GM13977 (cell line): ENCODE results near the gene GINS2.

ENCODE experiments used
- DNase-seq: peaks from one replicate; pipeline ENCODE4 v3.0.0; 2012; ENCODE audit warnings: low spot score
- in situ Hi-C: fragments of 300-500 bp; cut with MboI; formaldehyde crosslinking; loops from one replicate; pipeline ENCODE4 v1.12.0; 2022; ENCODE audit warnings: low sequenced_read_pairs, low pct_unique_long_range_greater_than_20kb, mixed read lengths, inconsistent platforms; ENCODE audit not compliant: unreplicated experiment
- TF ChIP-seq, protein P1 (sequence below): IDR thresholded peaks from 2 replicates; pipeline ENCODE4 v1.5.1; 2012; ENCODE audit warnings: mild to moderate bottlenecking, control low read depth; ENCODE audit not compliant: insufficient read depth; ENCODE audit errors: extremely low read depth, missing control alignments

GINS2 gene

DNA sequence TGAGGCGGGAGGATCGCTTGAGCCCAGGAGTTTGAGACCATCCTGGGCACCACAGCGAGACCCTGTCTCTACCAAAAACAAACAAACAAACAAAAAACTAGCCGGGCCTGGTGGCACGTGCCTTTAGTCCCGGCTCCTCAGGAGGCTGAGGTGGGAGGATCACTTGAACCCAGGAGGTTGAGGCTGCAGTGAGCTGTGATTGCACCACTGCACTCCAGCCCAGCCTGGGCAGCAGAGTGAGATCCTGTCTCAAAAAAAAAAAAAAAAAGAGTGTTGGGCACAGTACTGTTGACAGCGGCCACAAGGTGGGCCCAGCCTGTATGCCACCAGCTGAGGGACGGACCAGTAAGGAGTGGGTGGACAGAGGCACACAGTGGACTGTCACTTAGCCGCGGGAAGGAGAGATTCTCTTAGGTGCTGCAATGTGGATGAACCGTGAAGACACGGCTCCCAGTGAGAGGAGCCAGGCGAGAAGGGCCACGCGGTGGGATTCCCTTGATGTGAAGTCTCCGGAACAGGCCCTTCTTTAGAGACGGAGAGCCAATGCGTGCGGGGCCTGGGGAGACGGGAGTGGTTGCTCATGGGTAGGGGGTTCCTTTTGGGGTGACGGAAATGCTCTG, 44.6 kb downstream of the GINS2 start:
- in situ Hi-C loops, result no loop called here
- TF ChIP-seq, protein P1, sequence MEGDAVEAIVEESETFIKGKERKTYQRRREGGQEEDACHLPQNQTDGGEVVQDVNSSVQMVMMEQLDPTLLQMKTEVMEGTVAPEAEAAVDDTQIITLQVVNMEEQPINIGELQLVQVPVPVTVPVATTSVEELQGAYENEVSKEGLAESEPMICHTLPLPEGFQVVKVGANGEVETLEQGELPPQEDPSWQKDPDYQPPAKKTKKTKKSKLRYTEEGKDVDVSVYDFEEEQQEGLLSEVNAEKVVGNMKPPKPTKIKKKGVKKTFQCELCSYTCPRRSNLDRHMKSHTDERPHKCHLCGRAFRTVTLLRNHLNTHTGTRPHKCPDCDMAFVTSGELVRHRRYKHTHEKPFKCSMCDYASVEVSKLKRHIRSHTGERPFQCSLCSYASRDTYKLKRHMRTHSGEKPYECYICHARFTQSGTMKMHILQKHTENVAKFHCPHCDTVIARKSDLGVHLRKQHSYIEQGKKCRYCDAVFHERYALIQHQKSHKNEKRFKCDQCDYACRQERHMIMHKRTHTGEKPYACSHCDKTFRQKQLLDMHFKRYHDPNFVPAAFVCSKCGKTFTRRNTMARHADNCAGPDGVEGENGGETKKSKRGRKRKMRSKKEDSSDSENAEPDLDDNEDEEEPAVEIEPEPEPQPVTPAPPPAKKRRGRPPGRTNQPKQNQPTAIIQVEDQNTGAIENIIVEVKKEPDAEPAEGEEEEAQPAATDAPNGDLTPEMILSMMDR, result no peak
- DNase-seq, result no peak

DNA sequence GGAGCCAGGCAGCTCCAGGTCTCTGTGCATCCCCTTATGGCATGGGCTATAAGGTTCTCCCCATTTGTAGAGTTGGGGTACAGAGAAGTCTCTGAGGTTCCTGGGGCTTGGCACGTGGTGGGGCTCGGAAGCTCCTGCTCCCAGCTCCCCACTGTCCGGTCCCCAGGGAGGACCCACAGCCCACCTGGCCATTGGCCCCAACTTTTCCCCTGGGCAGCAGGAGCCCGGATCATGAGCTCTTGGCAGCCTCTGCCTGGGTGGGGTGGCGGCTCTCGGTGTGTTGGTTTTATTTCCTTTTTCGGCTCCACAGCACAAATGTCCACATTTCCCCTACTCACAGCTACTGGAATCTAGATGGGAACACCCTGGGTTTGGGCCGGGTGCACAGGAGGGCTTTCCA, 45.1 kb downstream of the GINS2 start:
- DNase-seq, result no peak
- in situ Hi-C loops, result no loop called here
- TF ChIP-seq, protein P1, result no peak

DNA sequence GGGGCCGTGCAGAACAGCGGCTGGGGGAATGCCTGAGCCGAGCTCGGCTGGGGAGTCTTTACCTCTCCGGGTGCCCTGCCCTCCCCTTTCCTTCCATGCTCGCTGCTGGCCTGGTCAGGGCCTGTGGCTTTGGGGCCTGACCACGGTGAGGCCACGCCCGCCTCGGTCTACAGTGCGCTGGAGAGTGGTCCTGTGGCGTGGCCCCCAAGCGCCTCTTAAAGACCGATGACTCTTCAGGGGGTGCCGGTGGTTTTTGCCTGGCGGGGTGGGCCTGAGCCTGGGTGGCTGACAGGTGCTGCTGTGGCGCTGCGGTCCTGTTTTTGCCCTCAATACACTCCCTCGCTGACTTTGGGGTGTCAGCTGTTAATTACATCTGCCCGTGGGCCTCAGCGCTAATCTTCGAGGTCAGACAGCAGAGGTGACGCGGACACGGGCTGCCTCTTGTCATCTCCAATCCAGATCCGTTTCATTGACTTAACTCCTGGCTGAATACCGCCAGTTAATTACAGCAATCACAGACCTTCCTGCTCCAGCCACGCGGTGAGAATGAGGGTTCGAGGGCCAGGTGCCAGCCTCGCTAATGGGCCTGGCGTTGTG, 45.9 kb downstream of the GINS2 start:
- TF ChIP-seq, protein P1, result no peak
- in situ Hi-C loops, result no loop called here
- no peak for DNase-seq

DNA sequence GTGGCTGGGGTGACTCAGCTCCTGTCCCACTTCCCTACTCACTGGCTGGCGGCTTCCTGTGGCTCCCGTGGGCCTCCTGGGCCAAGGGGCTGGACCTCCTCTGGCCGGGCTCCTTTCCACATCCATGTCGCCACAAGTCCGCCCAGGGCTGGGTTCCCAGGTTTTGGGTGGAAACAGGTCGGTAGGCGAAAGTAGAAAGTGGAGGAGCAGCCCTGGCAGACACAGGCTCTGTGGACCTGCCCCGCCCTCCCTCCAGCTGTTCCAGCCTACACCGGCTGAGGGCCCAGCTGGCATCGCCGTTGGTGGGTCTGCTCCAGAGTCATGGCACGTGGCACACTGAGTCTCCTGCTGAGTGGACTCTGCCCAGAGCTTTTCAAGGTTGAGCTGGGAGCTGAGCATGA, 47.0 kb downstream of the GINS2 start:
- in situ Hi-C loops, result no loop called here
- TF ChIP-seq, protein P1, result no peak
- DNase-seq, result no peak

DNA sequence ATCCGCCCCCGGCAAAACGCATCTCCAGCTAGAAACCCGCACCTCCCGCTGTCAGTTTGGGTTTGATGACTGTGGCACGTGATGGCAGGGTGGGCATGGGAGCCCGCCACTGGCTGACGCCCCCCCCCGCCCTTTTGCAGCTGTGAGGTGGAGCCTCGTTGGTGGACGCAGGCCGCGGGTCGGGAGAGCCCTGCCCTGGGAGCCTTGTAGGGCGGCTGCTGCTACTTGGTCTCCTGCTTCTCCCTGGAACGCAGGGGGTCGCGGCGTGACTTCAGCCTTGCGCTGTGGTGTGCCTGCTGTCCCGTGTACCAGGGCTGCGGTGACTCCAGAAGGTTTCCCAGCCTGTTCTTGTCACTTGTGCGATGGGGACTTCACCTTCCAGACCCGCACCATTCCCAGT, 47.4 kb downstream of the GINS2 start:
- TF ChIP-seq, protein P1, result no peak
- in situ Hi-C loops, result no loop called here
- no peak for DNase-seq

DNA sequence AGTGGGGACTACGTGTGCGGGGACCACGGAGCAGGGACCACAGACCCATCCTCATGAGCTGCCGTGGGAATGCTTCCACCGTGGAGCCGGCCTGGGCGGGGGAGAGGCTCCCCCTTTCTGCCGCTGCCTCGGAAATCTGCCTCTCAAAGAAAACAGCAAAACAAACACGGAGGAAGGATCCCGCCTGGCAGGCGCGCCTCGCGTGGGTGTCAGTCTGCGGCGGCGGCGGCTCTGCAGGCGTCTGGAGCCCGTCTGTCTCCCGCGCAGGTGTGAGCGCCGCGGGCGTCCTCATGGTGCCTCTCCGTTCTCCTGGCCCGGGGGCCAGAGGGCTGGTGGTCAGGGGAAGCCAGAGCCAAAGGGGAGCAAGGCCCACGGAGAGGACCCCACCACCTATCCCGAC, 48.2 kb downstream of the GINS2 start:
- DNase-seq, result no peak
- TF ChIP-seq, protein P1, result no peak
- in situ Hi-C loops, result no loop called here

DNA sequence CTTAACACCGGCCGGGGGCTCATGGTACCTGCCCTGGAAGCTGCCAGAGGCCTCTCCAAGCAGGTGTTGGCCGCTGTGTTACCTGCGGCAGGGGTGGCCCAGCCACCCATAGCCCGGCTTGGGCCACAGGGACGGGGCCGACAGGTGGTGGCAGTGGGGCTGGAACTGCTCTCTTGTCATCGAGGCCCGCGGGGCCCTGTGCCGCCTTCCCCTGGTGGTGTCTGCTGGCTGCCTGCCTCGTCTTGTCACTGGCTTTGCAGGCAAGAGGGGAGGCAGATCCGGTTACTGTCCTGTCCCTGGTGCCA, 48.5 kb downstream of the GINS2 start:
- DNase-seq, result no peak
- TF ChIP-seq, protein P1, result no peak

More for the DNA sequence above, 48.5 kb downstream of the GINS2 start:
- in situ Hi-C loops, result no loop called here
